Stimulated activated CD4-positive, alpha-beta T cell treated with anti-CD3 and anti-CD28 coated beads, Interleukin-4, amount 100 ng/mL, for 4 hours (primary cell): ENCODE results near the gene RUSC2.
"Not testable (repeated sequence)": the region's sequence is repeated elsewhere in the genome, so short reads cannot be mapped to it uniquely, and the experiment has no call there.

Experiments used
- DNase-seq, 2 experiments: peaks; one replicate each; pipeline ENCODE4 v3.0.0-alpha.2; 2020

The RUSC2 gene

DNA sequence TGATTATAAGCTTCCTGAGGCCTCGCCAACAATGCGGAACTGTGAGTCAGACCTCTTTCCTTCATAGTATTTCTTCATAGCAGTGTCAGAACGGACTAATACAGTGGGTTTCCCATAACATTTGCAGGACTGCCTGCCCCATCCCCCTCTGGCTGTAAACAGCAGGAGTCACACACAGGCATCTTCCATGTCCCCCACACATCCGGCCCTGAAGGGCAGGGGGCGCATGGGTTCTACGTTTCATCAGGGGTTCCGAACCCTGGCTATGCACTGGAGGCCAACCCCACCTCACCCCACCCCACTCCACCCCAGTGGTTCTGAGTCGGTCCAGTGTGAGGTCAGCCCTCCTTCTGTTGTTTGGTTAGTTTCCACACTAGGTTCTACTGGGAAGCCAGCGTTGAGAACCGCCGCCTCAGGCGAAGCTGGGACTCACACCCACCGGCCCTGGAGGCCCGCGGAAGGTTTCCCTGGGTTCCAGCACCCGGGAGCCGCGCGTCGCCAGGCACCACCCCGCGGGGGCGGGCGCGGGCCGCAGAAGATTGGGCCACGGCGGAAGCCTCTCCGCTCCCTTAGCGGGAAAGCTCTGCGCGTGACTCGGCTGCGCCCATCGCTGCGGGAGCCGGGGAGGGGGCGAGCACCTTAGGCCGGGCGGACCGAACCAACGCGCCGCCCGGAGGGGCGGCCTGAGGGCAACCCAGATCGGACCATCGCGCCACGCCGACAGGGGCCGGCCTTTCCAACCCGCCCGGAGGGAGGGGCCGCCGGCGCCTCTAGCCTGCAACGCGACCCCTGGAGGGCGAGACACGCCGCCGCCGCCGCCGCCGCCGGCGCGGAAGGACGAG is at the start of gene RUSC2:
Gene RUSC2 (plus strand): TSS at position 799 of the 842 bp plus-strand sequence. CDS start 56,411 bp downstream, outside the sequence.
- peak; percentile 25 to 48 for DNase-seq

DNA sequence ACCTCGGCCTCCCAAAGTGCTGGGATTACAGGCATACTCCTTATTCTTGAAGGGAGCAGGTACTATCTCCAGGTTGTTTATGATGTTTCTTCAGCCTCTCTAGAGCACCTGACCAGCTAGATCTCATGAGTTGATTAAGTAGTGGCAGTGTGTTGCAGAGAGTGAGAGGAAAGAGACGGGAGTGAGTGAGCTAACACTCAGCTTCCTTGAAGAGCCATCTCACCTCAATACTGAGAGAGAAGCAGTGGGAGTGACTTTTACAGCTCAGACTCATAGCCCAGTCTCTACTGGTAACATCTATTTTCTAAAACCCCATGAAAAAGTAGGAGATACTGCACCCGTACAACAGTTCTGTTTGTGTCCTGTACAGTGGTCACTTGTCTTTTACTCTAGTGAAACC is 43.9 kb upstream of the RUSC2 start:
- no peak for DNase-seq

DNA sequence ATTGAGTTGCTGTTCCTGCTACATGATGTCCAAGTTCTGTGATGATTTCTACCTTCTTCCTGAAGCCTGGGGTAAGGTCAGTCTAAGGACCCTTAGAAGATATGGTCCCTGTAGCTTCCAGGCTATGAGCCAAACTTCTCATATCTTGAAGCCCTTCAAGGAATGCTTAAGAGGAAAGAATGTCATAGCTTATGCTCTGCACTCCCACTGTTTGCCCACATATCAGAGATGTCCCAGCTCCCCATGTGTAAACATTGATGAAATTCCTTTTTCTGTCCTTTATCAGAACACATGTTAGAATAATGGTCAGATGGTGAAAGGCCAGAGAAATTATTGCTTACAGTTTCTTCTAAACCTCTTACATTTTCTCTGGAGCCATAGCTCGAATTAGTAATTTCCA is 41.4 kb upstream of the RUSC2 start:
- DNase-seq = no peak

GRCh38 chr9:35452481-35452880 is 37.4 kb upstream of the RUSC2 start:
- no peak for DNase-seq

- DNase-seq = no peak
Measured at GRCh38 chr9:35453786-35454185, 36.1 kb upstream of the RUSC2 start.

- DNase-seq = no peak
Measured at GRCh38 chr9:35464141-35465025, 25.5 kb upstream of the RUSC2 start.

- no peak for DNase-seq
Measured at GRCh38 chr9:35470340-35470739, 19.6 kb upstream of the RUSC2 start.

GRCh38 chr9:35470894-35471293 is 19.0 kb upstream of the RUSC2 start:
- no peak for DNase-seq

DNA sequence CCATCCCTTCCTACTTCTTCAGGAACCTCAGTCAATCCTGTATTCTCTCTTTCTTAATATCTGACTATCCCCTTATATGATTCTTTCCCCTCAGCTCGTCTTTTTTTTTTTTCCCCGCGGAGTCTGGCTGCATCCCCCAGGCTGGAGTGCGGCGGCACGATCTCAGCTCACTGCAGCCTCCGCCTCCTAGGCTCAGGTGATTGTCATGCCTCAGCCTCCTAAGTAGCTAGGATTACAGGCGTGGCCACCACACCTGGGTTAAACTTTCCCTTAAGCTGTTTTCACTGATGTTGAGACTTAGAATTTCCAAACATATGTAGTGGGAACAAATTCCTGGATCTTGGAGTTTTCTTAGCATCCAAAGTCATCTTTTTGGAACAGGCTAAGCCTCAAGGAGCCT is 13.3 kb upstream of the RUSC2 start:
- no peak for DNase-seq

GRCh38 chr9:35477211-35477855 is 12.6 kb upstream of the RUSC2 start:
- peak; percentile 3 to 5 for DNase-seq

- DNase-seq = no peak
Measured at GRCh38 chr9:35478871-35479270, 11.0 kb upstream of the RUSC2 start.

DNA sequence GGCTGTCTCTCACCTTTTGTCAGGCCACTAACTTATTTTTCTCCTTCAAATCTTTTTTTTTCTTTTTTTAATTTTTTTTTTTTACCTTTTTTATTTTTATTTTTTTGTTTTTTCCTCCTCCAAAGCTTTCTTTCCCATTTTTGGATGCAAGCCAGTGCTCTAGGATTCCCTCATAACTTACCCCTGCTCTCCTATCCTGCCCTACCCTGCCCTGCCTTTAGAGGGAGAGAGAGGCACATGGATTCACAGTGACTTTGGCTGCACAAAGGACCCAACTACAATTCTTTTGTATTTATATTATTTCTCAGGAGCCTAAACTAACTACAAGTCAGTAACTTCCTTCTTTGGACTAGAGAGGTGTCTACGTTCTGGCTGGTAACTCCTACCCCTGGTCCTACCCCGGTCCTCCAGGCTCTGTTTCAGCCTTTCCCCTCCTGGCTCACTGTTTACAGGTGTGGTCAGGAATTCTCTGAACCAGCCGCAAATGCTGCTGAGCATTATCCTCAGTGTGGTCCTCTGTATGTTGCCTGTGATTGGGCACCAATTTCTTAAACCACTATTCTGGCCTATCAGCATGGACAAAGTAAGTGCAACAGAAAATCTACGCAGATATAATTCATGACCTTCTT is 8.4 kb upstream of the RUSC2 start:
- DNase-seq = peak in 1 of 2 experiments; percentile 4

DNA sequence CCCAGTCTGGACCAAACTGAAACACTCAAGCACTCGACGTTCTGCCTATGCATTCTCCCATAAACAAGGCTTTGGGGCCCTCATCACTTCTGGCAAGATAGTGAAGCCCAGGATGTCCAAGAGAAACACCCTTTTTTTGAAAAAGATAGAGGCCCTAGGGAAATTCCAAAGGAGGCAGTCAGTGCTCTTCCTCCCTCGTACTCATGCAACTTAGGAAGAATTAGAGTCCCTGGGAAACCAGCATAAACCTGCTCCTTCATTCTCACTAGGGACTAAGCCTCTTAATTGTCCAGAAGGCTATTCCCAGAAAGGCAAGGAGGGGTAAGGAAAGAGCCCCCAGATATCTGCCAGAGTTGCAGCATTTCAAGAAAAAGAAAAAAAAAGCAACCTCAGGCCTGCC is 7.8 kb upstream of the RUSC2 start:
- no peak for DNase-seq

DNA sequence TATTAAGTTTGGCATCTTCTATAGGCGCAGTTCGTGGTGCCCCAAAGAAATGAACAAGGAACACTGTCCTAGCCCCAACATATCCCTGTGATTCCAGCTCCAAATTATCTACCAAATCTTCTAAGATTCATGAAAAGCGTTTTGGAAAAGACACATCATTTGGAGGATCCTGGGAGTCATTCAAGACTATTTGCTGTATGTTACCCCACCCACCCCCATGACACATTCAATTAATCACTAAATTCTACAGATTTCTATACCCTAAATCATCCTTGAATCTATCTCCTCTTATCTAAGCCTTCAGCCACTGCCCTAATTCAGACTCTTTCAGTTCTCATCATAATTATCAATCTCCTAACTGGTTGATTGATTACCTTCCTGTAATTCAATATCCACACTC is 5.5 kb upstream of the RUSC2 start:
- no peak for DNase-seq

DNA sequence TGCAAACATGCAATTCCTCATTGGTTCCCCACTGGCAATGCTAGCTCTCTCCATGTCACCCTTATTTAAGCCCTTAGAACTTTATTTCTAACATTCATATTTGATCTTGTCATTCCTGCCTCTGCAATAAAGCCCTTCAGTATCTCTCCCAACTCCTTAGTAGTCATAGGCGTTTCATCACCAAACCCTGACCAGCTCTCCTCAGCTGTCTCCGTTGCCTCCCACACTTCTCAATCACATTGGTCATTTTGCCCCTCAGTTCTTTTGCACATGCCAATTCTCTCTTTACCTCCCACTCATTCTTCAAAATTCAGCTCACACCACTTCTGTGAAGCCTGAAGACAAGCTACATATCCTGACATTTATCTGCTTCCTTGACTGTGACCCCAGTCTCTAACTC is 2.8 kb upstream of the RUSC2 start:
- DNase-seq = no peak

DNA sequence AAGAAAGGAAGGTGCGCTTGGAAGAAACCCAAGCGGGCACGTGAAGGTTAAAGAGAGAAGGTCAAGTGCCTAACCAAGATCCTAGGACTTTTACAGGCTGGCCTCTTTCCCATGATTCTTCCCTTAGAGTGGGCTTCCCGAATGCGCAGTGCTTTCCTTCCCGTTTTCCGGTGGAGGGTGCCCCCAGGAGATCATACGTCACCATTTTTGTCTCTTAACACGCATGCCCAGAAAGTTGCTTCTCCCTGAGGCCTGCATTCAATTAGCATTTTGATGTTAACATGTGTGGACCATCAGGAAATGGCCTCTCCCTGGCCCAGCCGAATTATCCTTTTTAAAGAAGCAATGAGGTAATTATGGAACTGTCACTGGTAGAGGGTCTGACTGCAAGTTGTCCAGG is 1.9 kb upstream of the RUSC2 start:
- DNase-seq = no peak

GRCh38 chr9:35488566-35489312 is 1.2 kb upstream of the RUSC2 start:
- DNase-seq = no peak

GRCh38 chr9:35490155-35490909 is 421 bp downstream of the RUSC2 start:
- DNase-seq = peak in 1 of 2 experiments; percentile 1

DNA sequence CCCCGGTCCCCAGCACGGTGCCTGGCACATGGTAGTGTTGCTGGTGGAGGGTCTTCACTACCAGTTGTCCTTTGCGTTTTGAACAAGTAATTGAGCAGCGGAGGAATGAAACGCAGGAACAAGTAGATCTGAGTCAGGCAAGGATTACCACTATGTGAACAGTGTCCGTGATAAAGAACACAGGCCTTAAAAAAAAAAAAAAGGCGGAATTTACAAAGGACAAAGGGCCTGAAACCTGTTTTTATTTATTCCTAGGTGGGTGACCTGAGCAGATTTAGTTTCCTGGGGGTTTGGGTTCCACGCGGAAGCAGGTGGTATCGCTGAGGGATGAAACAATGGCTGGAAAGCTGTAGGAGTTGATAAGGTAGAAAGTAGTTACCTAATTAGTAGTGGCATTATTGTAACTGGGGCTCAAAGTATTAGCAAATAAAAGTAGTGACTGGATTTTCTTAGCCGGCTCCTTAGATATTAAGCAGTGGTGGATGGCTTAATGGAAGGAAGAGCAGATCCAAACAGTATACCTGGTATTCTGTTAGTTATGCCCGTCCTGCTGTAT is 1.1 kb downstream of the RUSC2 start:
- no peak for DNase-seq

DNA sequence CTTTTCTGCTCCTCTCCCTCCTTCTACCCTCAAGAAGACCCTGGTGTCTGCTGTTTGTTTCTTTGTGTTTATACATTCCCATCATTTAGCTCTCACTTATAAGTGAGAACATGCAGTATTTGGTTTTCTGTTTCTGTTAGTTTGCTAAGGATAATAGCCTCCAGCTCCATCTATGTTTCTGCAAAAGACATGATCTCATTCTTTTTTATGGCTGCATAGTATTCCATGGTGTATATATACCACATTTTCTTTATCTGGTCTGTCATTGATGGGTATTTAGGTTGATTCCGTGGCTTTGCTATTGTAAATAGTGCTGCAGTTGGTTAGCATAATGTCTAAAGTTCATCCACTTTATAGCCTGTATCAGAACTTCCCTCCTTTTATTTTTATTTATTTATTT is 3.2 kb downstream of the RUSC2 start:
- DNase-seq = not testable (repeated sequence)

DNA sequence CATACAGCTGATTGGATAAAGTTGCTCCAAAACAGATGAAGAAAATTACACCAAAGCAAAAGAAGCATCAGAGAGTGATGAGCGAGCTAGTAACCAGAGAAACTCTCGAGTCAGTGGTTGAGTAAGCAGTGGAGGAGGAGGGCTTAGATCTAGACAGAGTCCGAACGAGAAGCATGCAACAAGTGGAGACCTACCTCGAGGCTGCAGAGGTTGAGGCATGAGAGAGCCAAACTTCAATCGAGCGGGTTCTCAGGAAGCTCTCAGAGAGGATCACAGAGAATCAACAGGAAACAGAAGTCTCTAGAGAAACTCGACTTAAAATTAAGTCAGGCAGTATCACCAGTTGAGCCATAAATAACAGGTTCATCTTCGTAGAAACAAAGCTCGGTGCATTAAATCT is 6.1 kb downstream of the RUSC2 start:
- peak in 1 of 2 experiments; percentile 4 for DNase-seq
